H1 (cell line): ENCODE measurements around the gene CRTC1.
A peak's percentile ranks its signal among the peaks of the same experiment; 100 is the strongest.

Experiments
- CBX5 ChIP-seq: fragments of 300-800, 300-1000 bp; sonication (generic); IDR thresholded peaks from 2 replicates; pipeline ENCODE4 v1.7.1; 2016; ENCODE audit warnings: antibody characterized with exemption, low read length, low read depth
- CHD2 ChIP-seq: IDR thresholded peaks from 2 replicates; pipeline ENCODE4 v1.6.1; 2012; ENCODE audit warnings: low read length, improper control_type of control experiment
- CTCF ChIP-seq, 3 experiments: IDR thresholded peaks; 1 replicate in 2 of 3; 2 replicates in 1 of 3; pipeline versions ENCODE4 v1.5.1 to v1.6.1; 2011; ENCODE audit warnings: low read length in 3 of 3, mild to moderate bottlenecking in 3 of 3, inconsistent platforms in 2 of 3, low read depth in 1 of 3, moderate library complexity in 1 of 3; ENCODE audit not compliant: insufficient read depth in 1 of 3; ENCODE audit errors: control extremely low read depth in 1 of 3
- GABPA ChIP-seq: IDR thresholded peaks from 2 replicates; pipeline ENCODE4 v1.6.1; 2011; ENCODE audit warnings: mild to moderate bottlenecking, low read length, moderate library complexity, borderline replicate concordance; ENCODE audit not compliant: insufficient read depth
- MAX ChIP-seq: IDR thresholded peaks from 2 replicates; pipeline ENCODE4 v1.6.1; 2012; ENCODE audit warnings: inconsistent platforms
- NRF1 ChIP-seq: IDR thresholded peaks from 2 replicates; pipeline ENCODE4 v1.6.1; 2011; ENCODE audit warnings: mild to moderate bottlenecking, low read depth, low read length, improper control_type of control experiment
- PHF8 ChIP-seq: fragments of 200-600 bp; sonication (generic); conservative IDR thresholded peaks from 2 replicates; pipeline ENCODE4 v1.7.1; 2012; ENCODE audit warnings: low read depth, mild to moderate bottlenecking, inconsistent platforms, low read length, moderate library complexity
- POLR2A ChIP-seq, 2 experiments: IDR thresholded peaks; 1 replicate in 1 of 2; 2 replicates in 1 of 2; pipeline ENCODE4 v1.6.1; 2011; ENCODE audit warnings: low read depth in 2 of 2, low read length in 2 of 2, mild to moderate bottlenecking in 2 of 2; ENCODE audit errors: control extremely low read depth in 1 of 2
- POLR2AphosphoS5 ChIP-seq: IDR thresholded peaks from 2 replicates; pipeline ENCODE4 v1.6.1; 2011; ENCODE audit warnings: low read depth, low read length
- RNF2 ChIP-seq: fragments of 200-900, 300-1000 bp; sonication (generic); IDR thresholded peaks from 2 replicates; pipeline ENCODE4 v1.7.1; 2016; ENCODE audit warnings: borderline replicate concordance, low read depth, mild to moderate bottlenecking, antibody characterized with exemption, low read length; ENCODE audit not compliant: poor library complexity, severe bottlenecking; ENCODE audit errors: missing control alignments

DNA sequence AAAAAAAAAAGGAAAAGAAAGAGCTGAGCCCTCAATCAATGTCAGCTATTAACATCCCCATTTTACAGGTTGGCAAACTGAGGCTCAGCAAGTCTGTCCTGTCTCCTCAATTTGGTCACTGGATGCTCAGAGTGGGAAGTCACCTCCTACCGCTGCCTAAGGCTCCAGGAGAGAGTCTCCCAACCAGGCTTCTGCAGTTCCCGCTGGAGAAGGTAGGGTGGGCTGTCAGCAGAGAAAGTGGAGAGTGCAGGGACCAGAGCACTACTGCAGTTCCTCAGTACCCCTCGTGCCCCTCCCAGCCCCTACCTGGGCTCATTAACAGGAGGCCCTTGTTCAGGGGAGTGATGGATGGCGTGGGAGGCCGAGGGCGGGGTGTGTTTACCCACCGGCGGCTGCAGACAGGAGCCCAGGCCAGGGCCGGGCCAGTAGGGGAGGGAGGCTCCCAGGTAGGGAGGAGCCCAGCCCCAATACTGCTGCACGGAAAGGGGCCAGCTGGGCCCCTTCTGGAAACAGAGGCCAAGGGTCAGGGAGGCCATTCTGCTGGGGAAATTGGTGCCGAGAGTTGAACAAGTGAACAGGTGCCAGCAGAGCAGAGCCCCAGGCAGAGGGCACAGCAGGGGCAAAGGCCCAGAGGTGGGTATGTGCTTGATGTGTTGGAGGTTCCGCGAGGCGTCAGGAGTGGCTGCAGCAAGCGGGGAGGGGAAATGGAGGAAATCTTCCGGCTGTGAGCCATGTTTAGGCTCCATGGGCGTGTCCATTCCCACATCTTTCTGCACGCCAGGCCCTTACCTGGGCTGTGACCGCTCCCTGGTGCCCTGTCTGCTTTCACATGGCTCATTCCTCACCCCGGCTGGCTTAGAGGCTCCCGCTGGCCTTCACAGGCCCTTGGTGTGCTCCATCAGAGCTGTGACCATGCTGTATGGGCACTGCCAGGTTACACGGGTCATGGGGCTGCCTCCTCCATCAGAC lies 115.2 kb downstream of the CRTC1 start:
- TF ChIP-seq RNF2 (no peak), PHF8 (no peak), POLR2AphosphoS5 (no peak), MAX (no peak), CTCF (IDR thresholded peaks at IDR 0.05; ENCODE audit: control extremely low read depth in 1 of 3, insufficient read depth in 1 of 3, low read depth in 1 of 3, low read length in 3 of 3) (peak; percentile 41 to 50 (median 45)), CHD2 (no peak), NRF1 (no peak), CBX5 (no peak), GABPA (no peak), POLR2A (IDR thresholded peaks at IDR 0.05; ENCODE audit: control extremely low read depth in 1 of 2, low read depth in 2 of 2, low read length in 2 of 2) (no peak)
